NOMO-1 treated with dmso at 0.1 percent for 144 hours (cell line): ENCODE results near the gene EDIL3.

Experiments used
- DNase-seq: peaks from one replicate; lab custom pipeline; 2025; ENCODE audit not compliant: unreplicated experiment; lab: John Stamatoyannopoulos, UW

The EDIL3 gene

GRCh38 chr5:83919071-83920041, 465.3 kb downstream of the EDIL3 start:
- peak; percentile 8 for DNase-seq

GRCh38 chr5:83917261-83917908, 467.3 kb downstream of the EDIL3 start:
- DNase-seq: no peak

GRCh38 chr5:83914662-83915418, 469.8 kb downstream of the EDIL3 start:
- DNase-seq: no peak

DNA sequence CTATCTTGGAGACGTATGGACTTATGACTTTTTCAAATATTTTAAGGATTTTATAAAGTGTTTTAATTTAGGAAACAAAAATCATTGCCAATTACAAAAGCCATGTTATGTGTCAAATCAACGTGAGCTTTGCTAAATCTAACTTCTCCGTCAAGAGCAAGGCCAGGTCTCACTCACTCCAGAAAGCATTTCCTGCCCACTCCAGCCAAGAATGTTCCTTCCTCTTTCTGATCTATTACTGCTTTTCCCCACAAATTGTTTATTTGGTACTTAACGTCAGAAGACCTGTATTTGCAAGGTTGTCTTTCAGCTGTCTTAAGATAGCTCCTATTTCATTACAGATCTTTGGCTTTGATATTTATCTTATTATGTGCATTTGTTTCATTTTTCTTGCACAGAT, 470.5 kb downstream of the EDIL3 start:
- DNase-seq: peak; percentile 59

DNA sequence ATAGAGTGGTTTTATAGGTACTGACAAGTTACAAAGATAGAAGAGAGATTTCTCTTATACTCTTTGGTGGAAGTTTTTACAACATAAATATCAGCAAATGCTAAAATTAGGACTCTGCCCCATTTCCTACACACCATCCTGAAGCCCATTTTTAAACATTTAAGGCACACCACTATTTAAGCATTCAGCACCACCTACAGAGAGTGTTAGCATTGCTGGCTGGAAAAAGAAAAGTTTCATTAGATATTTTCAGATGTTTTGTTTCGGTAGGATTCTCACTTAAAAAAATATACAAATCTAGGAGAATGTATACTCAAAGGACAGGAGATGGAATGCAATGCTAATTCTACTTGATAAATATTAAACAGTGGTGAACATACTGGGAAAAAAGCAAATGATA, 471.1 kb downstream of the EDIL3 start:
- no peak for DNase-seq

DNA sequence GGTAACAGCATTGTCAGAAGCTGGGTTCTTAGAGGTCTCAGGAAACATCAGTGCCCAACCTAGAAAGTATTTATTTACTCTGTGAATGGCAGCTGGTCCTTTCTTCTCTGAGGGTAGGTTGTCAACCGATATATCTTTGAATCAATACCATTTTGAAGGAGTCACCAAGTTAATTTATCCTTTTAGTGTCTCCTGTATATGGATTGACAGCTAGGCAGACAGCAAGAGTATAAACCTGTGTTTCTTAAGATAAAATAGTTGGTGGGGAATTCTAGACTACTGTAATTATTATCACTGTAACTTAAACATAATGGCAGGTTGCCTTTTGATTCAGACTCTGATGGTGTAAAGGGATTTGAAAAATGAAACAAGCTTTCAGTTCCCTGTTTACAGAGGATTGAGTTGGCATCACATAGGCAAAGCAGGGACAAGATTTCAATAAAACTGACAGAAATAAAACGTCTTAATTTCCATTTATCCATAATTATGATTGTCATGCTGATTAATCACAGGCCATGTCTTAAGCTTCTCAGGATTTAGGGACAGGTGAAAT, 473.2 kb downstream of the EDIL3 start:
- DNase-seq: no peak

DNA sequence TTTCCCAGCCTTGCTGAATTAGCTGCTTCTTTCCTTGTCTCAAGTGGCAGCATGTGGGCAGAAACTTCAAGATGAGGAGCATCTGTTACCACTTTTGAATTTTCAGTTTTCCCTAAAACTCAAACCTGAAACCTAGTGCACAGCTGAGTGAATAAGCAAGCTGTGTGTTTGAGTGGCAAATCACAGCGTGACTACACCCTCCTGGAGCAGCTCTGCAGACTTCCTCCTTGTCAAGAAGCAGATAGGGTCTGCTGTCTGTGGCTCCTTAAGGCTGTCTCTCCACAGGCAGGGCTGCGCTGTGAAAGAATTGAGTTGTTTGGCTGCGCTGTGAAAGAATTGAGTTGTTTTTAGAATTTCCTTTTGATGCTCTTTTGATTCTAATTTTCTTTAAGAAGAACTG, 484.4 kb downstream of the EDIL3 start:
- no peak for DNase-seq

DNA sequence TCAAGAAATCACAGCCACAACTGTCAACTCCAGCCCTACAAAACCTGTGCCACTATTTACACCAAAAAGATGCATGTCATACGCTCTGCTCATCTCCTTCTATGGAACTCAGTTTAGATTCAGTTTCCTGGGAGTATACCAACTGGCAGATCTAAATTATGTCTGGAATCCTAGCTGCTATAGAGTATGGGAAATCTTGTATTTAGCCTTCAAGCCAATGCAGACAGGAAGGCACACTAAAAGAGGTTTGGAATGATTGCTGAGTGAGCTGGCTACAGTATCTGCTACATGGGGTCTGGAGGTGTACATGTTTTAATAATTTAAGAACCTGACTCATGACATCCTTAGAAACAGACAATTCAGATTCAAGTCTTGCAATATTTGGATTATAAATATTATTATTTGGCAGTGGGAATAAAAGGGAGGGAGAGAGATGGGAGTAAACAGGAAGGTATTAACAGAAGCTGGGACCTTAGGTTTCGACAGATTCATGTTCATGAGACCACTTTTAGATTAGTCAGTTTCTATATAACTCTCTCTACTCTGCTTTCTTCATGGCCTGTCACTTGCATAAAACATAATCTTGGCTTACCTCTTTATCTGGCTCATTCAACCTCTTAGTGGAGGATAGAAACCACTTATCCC, 485.2 kb downstream of the EDIL3 start:
- no peak for DNase-seq

DNA sequence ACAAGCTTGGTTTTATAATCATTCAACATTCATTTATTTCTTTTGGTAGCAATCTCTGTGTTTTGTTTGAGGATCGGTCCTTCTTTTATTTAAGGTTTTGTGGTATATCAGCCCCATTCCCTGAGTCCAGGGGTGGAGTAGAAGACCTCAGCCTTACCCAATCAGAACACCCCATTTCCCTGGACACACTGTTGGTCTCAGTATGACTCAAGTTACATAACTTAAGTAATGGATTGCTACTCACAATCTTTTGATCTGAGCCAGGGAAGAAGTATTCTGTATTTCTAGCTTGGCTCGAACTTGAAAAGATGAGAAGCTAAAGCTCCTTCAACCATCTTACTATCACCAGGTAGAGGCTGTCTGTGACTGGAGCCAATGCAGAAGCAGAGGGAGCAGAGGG, 488.8 kb downstream of the EDIL3 start:
- no peak for DNase-seq

DNA sequence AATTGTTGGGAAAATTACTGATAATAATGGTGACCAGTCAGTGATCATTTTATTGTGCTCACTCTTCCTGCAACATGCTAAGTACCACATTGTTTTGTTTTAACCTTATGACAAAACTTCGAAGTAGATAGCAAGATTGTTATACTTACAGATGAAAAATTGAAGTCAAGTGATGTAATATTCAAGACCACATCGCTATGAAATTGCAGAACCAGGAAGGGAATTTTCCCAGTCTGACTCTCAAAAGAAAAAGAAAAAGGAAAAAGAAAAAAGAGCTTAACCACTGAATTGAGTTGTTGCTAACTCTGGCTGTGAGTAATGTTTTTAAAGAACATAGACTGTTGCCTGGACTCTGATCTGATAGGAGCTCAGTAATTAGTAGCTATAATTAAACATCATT, 493.4 kb downstream of the EDIL3 start:
- DNase-seq: no peak
